ENCODE measurements around the gene BMAL1.

The BMAL1 gene

DNA sequence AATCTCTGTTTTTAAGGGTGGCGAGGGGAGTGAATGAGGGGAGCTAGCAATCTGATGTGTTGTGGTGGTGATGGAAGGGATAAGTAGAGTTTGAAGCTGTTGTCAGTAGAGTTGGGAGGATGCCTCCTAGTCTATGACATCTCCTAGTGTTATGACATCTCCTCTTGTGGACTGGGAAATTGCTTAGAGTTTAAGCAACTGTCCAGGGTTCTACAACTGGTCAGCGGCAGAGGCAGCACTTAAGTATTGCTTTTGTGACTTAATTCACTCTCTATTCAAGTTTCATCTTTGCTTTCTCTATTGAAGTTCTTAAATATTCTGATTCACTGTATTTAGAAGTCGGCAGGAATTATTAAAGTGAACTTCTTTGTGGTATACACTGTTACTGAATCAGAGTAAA is 13.8 kb downstream of the BMAL1 start:
- H3K36me3 ChIP-seq (ENCODE audit: insufficient read depth, low read length) = no peaks in the 10 kb centered on the region
- no peak for TF ChIP-seq POLR2AphosphoS5 (IDR thresholded peaks at IDR 0.05; ENCODE audit: borderline replicate concordance, low read depth, low read length)
- no peak for TF ChIP-seq EZH2 (IDR thresholded peaks at IDR 0.05)
- TF ChIP-seq FOXP2 (optimal IDR thresholded peaks at IDR 0.05; ENCODE audit: control extremely low read depth, extremely low read length, insufficient read depth) = no peak
- DNase-seq (ENCODE audit: low read depth, low spot score) = no peak
- no peak overlapping the region for H3K4me3 ChIP-seq
- H3K27ac ChIP-seq = no peak overlapping the region
- H3K9ac ChIP-seq (ENCODE audit: insufficient read length) = no peak overlapping the region
- H3K9me3 ChIP-seq (ENCODE audit: low read depth, low read length) = no peaks in the 10 kb centered on the region

DNA sequence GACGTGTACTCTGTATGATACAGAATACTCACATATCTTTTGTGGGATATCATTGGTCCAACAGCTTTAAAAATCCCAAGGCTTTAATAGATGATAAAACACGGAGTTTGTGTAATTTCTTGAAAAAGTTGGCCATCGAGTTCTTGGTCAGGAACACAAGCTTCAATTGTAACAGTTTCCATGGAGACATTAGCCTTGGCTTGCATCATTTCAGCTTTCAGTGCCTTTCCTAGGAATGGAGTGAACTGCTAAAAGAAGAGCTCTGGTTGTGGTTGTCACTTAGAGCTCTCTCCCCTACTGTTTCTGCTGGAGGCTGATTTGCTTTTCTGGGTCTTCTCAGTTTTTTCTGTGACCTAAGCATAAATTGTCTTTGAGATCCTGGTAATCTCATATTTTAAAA is 14.2 kb downstream of the BMAL1 start:
- Histone ChIP-seq H3K4me3 (no peak overlapping the region), H3K27ac (no peak overlapping the region), H3K9me3 (ENCODE audit: low read depth, low read length) (no peaks in the 10 kb centered on the region), H3K9ac (ENCODE audit: insufficient read length) (no peak overlapping the region), H3K36me3 (ENCODE audit: insufficient read depth, low read length) (no peaks in the 10 kb centered on the region)
- TF ChIP-seq POLR2AphosphoS5 (IDR thresholded peaks at IDR 0.05; ENCODE audit: borderline replicate concordance, low read depth, low read length) (no peak), FOXP2 (optimal IDR thresholded peaks at IDR 0.05; ENCODE audit: control extremely low read depth, extremely low read length, insufficient read depth) (no peak), EZH2 (IDR thresholded peaks at IDR 0.05) (no peak)
- no peak for DNase-seq (ENCODE audit: low read depth, low spot score)

DNA sequence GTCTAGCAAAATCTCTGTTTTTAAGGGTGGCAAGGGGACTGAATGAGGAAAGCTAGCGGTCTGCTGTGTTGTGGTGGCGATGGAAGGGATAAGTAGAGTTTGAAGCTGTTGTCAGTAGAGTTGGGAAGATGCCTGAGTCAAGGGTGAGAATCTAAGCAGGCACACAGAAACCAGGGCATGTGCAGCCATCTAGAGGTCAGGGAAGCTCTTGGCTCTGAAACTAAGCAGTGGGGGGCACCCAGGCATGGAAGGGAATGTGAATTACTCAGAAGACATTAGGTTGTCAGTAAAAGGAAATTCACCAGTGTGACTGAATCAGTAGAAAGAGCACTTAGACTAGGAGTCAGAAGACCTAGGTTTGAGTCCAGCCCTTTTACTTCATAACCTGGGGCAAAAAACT is 15.4 kb downstream of the BMAL1 start:
- Histone ChIP-seq H3K27ac (no peak overlapping the region), H3K9ac (ENCODE audit: insufficient read length) (no peak overlapping the region)
- no peak for DNase-seq (ENCODE audit: low read depth, low spot score)

DNA sequence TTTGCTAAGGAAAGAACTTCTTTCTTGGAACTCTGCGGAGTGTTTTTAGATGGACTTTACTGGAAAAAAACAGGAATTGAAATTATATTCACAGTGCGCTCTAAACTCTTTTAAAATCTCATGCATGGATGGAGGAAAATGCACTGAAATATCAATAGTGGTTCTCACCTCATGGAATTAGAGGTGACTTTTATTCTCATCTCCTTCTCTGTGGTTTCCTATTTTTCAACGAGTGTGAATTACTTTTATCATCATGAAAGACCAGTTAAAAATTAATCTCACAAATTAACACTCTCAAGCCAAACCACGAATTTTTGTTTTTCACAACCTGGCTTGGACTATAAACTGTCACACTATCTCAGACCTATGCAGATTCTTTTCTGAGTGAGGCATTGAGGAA is 16.6 kb downstream of the BMAL1 start:
- TF ChIP-seq EZH2 (IDR thresholded peaks at IDR 0.05) (no peak), FOXP2 (optimal IDR thresholded peaks at IDR 0.05; ENCODE audit: control extremely low read depth, extremely low read length, insufficient read depth) (no peak), POLR2AphosphoS5 (IDR thresholded peaks at IDR 0.05; ENCODE audit: borderline replicate concordance, low read depth, low read length) (no peak)

More for the DNA sequence above, 15.4 kb downstream of the BMAL1 start:
- Histone ChIP-seq H3K4me3 (no peak overlapping the region), H3K36me3 (ENCODE audit: insufficient read depth, low read length) (no peaks in the 10 kb centered on the region), H3K9me3 (ENCODE audit: low read depth, low read length) (no peaks in the 10 kb centered on the region)
- TF ChIP-seq POLR2AphosphoS5 (IDR thresholded peaks at IDR 0.05; ENCODE audit: borderline replicate concordance, low read depth, low read length) = no peak
- no peak for TF ChIP-seq EZH2 (IDR thresholded peaks at IDR 0.05)
- TF ChIP-seq FOXP2 (optimal IDR thresholded peaks at IDR 0.05; ENCODE audit: control extremely low read depth, extremely low read length, insufficient read depth) = no peak

DNA sequence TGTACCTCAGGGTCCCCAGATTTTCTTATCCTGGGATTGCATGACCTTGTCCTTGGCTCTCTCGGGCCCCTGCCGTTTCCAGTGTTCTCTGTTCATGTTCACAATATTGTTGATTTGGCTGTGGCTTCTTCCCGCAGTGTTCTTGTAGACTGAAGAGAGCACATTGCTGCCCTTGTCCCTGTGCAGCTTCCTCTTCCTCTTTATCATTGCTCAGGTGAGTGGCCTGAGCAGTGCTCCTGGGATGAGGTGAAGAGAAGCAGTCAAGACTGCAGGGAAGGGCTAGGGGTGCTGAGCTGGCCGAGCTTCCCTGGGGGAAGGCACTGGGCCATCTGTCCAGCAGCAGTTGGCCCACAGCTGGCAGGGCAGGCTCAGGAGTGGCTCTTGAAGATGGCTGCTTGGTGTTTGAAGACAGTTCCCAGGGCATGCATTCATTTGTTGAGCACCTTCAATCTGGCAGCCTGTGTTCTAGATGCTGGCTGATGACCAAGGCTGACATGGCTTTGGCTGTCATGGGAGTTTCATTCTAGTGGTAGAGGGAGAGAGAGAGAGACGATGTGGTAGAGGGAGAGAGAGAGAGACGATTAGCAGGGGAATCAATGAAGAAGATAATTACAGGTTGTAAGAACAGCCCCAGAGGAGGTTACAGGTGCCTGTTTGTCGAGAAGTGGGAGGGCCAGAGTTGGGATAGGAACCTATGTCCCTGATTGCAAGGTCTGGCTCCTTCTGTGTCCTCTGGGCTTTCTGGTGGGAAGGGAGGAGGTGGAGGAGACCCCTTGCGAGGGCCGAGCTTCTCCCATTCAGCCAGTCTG is 17.4 kb downstream of the BMAL1 start:
- DNase-seq (ENCODE audit: low read depth, low spot score) = no peak
- Histone ChIP-seq H3K27ac (no peak overlapping the region), H3K9me3 (ENCODE audit: low read depth, low read length) (no peaks in the 10 kb centered on the region), H3K4me3 (no peak overlapping the region), H3K36me3 (ENCODE audit: insufficient read depth, low read length) (no peaks in the 10 kb centered on the region), H3K9ac (ENCODE audit: insufficient read length) (no peak overlapping the region)
- TF ChIP-seq FOXP2 (optimal IDR thresholded peaks at IDR 0.05; ENCODE audit: control extremely low read depth, extremely low read length, insufficient read depth) = no peak
- no peak for TF ChIP-seq POLR2AphosphoS5 (IDR thresholded peaks at IDR 0.05; ENCODE audit: borderline replicate concordance, low read depth, low read length)
- no peak for TF ChIP-seq EZH2 (IDR thresholded peaks at IDR 0.05)

More for the DNA sequence above, 16.6 kb downstream of the BMAL1 start:
- Histone ChIP-seq H3K4me3 (no peak overlapping the region), H3K9me3 (ENCODE audit: low read depth, low read length) (no peaks in the 10 kb centered on the region), H3K9ac (ENCODE audit: insufficient read length) (no peak overlapping the region), H3K27ac (no peak overlapping the region), H3K36me3 (ENCODE audit: insufficient read depth, low read length) (no peaks in the 10 kb centered on the region)
- no peak for DNase-seq (ENCODE audit: low read depth, low spot score)

DNA sequence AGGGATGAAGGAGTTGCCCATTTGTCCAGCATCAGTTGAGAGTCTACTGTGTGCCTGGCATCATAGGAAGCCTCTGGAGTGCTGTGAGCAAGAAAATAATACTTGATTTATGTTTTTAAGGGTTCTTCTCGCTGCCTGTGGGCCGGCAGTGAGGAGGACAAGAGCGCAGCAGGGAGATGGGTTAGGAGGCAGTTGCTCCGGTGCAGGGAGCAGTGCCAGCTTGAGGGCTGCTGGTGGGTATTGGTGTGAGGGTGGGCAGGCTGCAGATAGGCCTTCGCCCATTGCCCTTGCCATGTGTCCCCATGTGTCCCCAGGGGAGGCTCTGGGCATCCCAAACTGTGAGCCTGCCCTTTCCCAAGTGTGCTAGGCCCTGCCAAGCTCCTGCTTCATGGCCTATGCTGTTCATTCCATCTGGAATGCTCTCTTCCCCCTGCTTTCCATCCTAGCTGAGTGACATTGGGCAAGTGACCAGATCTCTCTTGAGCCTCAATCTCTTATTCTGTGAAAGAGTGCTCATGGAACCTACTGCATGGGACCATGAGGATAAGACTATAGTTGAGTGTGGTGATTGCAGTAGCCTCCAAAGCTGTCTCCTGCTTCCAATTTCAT is 19.8 kb downstream of the BMAL1 start:
- no peak for DNase-seq (ENCODE audit: low read depth, low spot score)
- H3K9ac ChIP-seq (ENCODE audit: insufficient read length) = no peak overlapping the region
- TF ChIP-seq FOXP2 (optimal IDR thresholded peaks at IDR 0.05; ENCODE audit: control extremely low read depth, extremely low read length, insufficient read depth) = no peak
- no peak for TF ChIP-seq EZH2 (IDR thresholded peaks at IDR 0.05)
- TF ChIP-seq POLR2AphosphoS5 (IDR thresholded peaks at IDR 0.05; ENCODE audit: borderline replicate concordance, low read depth, low read length) = no peak

DNA sequence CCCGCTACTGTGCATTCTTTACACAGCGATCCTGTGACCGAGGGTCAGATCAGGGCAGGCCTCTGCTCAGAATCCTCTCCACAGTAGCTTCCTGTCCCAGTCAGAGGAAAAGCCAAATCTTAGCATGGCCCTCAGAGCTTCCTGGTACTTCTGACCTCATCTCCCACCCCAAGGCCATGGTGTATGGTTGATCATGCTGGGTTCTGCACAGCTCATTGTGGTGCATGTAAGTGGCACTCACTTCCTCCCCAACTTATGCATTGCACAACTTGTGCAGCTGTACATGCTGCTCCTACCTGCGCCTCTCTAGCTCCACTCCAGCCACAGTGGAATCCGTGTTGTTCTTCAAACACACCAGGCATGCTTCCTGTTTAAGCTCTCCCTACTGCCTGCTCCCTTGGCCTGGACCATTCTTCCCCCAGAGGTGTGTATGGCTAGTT is 20.3 kb downstream of the BMAL1 start:
- Histone ChIP-seq H3K27ac (no peak overlapping the region), H3K36me3 (ENCODE audit: insufficient read depth, low read length) (no peaks in the 10 kb centered on the region), H3K9me3 (ENCODE audit: low read depth, low read length) (no peaks in the 10 kb centered on the region), H3K9ac (ENCODE audit: insufficient read length) (no peak overlapping the region), H3K4me3 (no peak overlapping the region)
- no peak for DNase-seq (ENCODE audit: low read depth, low spot score)
- no peak for TF ChIP-seq POLR2AphosphoS5 (IDR thresholded peaks at IDR 0.05; ENCODE audit: borderline replicate concordance, low read depth, low read length)
- TF ChIP-seq FOXP2 (optimal IDR thresholded peaks at IDR 0.05; ENCODE audit: control extremely low read depth, extremely low read length, insufficient read depth) = no peak
- no peak for TF ChIP-seq EZH2 (IDR thresholded peaks at IDR 0.05)

More for the DNA sequence above, 19.8 kb downstream of the BMAL1 start:
- no peak overlapping the region for H3K4me3 ChIP-seq
- no peaks in the 10 kb centered on the region for H3K36me3 ChIP-seq (ENCODE audit: insufficient read depth, low read length)
- no peak overlapping the region for H3K27ac ChIP-seq
- H3K9me3 ChIP-seq (ENCODE audit: low read depth, low read length) = no peaks in the 10 kb centered on the region

DNA sequence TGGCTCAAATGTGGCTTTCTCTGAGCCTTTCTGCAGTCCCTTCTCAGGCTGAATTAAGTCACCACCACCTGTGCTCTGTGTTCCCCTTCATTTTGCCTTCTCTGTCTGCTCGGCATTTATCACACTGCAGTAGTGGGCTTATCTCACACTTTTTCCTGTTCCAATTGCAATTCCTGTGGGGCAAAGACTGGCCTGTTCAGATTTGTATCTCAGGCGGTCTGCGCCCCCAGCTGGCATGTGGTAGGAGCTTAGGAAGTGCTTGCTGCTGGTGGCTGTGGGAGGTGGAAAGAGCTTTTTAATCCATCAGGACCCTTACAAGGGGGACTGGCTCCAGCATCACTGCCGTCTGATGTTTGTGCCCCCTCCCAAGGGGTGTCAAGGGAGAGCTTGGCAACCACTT is 21.2 kb downstream of the BMAL1 start:
- Histone ChIP-seq H3K9ac (ENCODE audit: insufficient read length) (no peak overlapping the region), H3K27ac (no peak overlapping the region), H3K4me3 (no peak overlapping the region), H3K9me3 (ENCODE audit: low read depth, low read length) (no peaks in the 10 kb centered on the region), H3K36me3 (ENCODE audit: insufficient read depth, low read length) (no peaks in the 10 kb centered on the region)
- no peak for TF ChIP-seq EZH2 (IDR thresholded peaks at IDR 0.05)
- no peak for TF ChIP-seq FOXP2 (optimal IDR thresholded peaks at IDR 0.05; ENCODE audit: control extremely low read depth, extremely low read length, insufficient read depth)
- no peak for TF ChIP-seq POLR2AphosphoS5 (IDR thresholded peaks at IDR 0.05; ENCODE audit: borderline replicate concordance, low read depth, low read length)
- DNase-seq (ENCODE audit: low read depth, low spot score) = no peak
